NCI-H2171 treated with DMSO at 0.1 percent for 48 hours (cell line): ENCODE data around the gene TPP1.

Experiments
- DNase-seq: peaks from one replicate; lab custom pipeline; 2025; lab: John Stamatoyannopoulos, UW

The TPP1 gene

GRCh38 chr11:6627762-6628241, 8.6 kb upstream of the TPP1 start:
- DNase-seq, result no peak

GRCh38 chr11:6626971-6627761, 7.9 kb upstream of the TPP1 start:
- no peak for DNase-seq

- no peak for DNase-seq
These were observed 6.7 kb upstream of the TPP1 start for GRCh38 chr11:6625832-6626420.

GRCh38 chr11:6625156-6625831, 6.1 kb upstream of the TPP1 start:
- DNase-seq, result no peak

- no peak for DNase-seq
These were observed 4.5 kb upstream of the TPP1 start for GRCh38 chr11:6623391-6624363.

- peak; percentile 2 for DNase-seq
These were observed 3.3 kb upstream of the TPP1 start for GRCh38 chr11:6622261-6623171.

GRCh38 chr11:6621711-6622211, 2.5 kb upstream of the TPP1 start:
- no peak for DNase-seq

- DNase-seq, result no peak
These were observed 1.4 kb upstream of the TPP1 start for GRCh38 chr11:6620636-6621035.

- DNase-seq, result no peak
These were observed 862 bp downstream of the TPP1 start for GRCh38 chr11:6618117-6619003.

GRCh38 chr11:6617315-6617781, 1.9 kb downstream of the TPP1 start:
- no peak for DNase-seq

GRCh38 chr11:6616596-6617250, 2.5 kb downstream of the TPP1 start:
- no peak for DNase-seq

GRCh38 chr11:6615882-6616585, 3.2 kb downstream of the TPP1 start:
- DNase-seq, result no peak

GRCh38 chr11:6615046-6615445, 4.2 kb downstream of the TPP1 start:
- DNase-seq, result no peak

GRCh38 chr11:6614446-6614845, 4.8 kb downstream of the TPP1 start:
- no peak for DNase-seq

- no peak for DNase-seq
These were observed 5.7 kb downstream of the TPP1 start for GRCh38 chr11:6613496-6613895.

- DNase-seq, result peak; percentile 84
These were observed 6.8 kb downstream of the TPP1 start, which contains the start of gene TAF10 for GRCh38 chr11:6612213-6613041. Gene TAF10, minus strand, starts transcription at chr11:6612216. Its CDS starts 27 bp downstream, at chr11:6612189.

GRCh38 chr11:6611963-6612212, 7.3 kb downstream of the TPP1 start:
- no peak for DNase-seq
